ENCODE measurements around the gene GARRE1.

DNA sequence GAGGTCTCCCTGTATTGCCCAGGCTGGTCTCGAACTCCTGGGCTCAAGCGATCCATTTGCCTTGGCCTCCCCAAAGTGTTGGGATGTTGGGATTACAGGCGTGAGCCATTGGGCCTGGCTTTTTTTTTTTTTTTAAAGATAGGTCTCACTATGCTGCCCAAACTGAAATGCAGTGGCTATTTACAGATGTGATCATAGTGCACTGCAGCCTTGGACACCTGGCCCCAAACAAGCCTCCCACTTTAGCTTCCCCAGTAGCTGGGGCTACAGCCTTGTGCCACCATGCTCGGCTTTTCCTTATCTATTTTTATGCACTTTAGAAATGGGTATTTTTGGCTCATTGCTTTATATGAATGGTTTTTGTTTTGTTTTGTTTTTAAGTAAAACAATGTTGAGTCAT is 44.6 kb upstream of the GARRE1 start:
- TF ChIP-seq POLR2A (IDR thresholded peaks at IDR 0.05): no peak
- TF ChIP-seq, protein P1, sequence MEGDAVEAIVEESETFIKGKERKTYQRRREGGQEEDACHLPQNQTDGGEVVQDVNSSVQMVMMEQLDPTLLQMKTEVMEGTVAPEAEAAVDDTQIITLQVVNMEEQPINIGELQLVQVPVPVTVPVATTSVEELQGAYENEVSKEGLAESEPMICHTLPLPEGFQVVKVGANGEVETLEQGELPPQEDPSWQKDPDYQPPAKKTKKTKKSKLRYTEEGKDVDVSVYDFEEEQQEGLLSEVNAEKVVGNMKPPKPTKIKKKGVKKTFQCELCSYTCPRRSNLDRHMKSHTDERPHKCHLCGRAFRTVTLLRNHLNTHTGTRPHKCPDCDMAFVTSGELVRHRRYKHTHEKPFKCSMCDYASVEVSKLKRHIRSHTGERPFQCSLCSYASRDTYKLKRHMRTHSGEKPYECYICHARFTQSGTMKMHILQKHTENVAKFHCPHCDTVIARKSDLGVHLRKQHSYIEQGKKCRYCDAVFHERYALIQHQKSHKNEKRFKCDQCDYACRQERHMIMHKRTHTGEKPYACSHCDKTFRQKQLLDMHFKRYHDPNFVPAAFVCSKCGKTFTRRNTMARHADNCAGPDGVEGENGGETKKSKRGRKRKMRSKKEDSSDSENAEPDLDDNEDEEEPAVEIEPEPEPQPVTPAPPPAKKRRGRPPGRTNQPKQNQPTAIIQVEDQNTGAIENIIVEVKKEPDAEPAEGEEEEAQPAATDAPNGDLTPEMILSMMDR (IDR thresholded peaks at IDR 0.05): no peak
